ENCODE measurements around the gene ASTN1.

The ASTN1 gene

DNA sequence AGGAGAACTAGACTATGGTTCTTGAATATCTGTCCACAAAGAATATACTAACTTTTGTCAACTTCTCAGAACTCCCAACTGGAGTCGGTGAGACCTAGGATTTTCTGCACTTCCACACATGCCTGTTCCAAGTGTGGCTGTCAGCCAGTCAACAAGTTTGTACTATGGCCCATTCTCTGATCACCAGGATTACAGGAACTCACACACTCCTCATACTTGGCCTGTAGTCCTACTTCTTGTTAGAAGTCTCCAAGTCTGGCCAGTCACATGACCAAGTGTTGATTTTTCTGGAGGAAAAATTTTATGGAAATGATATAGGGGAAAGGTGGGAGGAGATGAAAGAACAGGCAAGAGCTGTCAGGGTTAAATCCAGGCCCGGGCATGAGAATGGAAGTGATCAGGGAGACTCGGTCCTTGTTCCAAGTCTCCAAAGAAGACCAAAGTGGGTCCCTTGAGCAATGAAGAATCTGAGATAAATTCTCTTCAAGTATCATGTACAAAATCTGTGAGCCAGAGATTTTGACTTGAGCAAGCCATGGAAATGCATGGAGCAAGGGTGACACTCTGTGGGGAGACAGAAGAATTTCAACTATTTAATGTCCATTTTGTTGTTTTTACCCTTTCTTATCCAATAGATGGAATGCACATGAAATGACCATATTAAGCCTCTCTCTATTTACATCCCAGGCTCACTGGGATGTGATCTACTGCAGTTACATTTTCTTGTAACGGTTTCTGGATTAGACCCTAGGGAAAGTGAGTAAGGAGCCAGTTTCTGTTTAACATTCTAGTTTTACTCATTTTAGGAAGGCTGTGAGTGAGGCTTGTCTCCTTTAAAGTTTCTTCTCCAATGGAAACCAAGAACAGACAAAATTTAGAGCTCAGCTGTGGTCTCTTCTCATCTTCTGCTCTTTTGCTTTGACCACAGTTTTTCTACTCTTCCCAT, 320.9 kb downstream of the ASTN1 start:
- in situ Hi-C loops (cut with MboI; ENCODE audit: low sequenced_read_pairs): no loop called here

GRCh38 chr1:176841238-176841637, 323.3 kb downstream of the ASTN1 start:
- in situ Hi-C loops (cut with MboI; ENCODE audit: low sequenced_read_pairs): no loop called here

DNA sequence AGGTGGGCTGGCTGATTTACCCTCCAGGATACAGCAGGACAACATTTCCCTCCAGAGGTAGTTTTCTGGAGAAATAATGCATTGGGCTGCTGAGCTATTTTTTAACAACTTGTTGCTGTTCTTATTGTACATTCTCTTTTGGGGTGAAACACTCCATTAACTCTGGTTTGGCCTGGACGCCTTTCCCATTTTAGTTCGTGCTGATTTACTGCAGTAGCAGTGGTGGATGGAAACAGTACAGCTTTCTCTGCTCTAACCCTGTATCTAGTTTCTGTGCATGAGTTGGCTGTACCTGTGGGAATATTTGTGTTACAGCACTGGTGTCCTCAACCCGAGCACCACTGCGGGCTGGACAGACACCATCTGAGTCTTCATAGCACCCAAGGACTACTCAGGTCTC, 325.3 kb downstream of the ASTN1 start:
- in situ Hi-C loops (cut with MboI; ENCODE audit: low sequenced_read_pairs): no loop called here

GRCh38 chr1:176838276-176838995, 326.1 kb downstream of the ASTN1 start:
- in situ Hi-C loops (cut with MboI; ENCODE audit: low sequenced_read_pairs): no loop called here

DNA sequence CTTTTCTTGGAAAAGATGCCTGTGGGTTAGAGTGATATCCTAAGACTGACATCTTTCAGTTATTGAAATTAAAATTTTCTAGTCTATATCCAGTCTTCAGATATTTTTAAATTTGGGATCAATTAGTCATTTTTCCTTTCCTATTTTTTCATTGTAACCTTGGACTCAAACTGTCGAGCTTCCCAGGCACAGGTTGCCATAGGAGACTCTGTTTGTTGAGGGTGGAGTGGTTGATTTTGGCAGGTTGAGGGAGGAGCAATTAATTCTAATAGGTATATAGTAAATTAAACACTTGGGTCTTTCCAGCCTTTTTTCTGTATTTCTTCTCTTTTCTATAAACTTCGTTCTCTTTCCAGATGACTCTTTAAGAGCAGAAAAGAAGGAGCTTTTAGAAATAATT, 326.8 kb downstream of the ASTN1 start:
- in situ Hi-C loops (cut with MboI; ENCODE audit: low sequenced_read_pairs): no loop called here

- in situ Hi-C loops (cut with MboI; ENCODE audit: low sequenced_read_pairs): no loop called here
Measured at GRCh38 chr1:176831150-176831549, 333.4 kb downstream of the ASTN1 start.

GRCh38 chr1:176829261-176829660, 335.3 kb downstream of the ASTN1 start:
- in situ Hi-C loops (cut with MboI; ENCODE audit: low sequenced_read_pairs): no loop called here

DNA sequence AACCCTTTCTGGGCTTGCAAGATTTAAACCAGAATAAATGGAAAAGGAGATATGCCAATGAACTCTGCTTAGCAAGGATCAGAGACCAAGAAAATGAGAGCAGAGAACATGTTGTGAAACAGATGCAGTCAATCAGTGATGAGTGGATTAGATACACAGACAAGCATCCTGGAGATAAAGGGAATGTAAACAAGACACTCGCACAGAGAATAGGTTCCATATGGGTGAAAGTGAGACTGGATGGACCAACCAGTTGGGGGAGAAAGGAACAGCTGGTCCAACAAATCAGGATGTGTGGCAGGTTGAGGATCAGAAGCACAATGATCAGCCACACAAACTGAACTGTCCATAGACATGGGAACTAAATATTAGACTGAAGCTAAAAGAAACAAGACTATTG, 338.2 kb downstream of the ASTN1 start:
- in situ Hi-C loops (cut with MboI; ENCODE audit: low sequenced_read_pairs): no loop called here

DNA sequence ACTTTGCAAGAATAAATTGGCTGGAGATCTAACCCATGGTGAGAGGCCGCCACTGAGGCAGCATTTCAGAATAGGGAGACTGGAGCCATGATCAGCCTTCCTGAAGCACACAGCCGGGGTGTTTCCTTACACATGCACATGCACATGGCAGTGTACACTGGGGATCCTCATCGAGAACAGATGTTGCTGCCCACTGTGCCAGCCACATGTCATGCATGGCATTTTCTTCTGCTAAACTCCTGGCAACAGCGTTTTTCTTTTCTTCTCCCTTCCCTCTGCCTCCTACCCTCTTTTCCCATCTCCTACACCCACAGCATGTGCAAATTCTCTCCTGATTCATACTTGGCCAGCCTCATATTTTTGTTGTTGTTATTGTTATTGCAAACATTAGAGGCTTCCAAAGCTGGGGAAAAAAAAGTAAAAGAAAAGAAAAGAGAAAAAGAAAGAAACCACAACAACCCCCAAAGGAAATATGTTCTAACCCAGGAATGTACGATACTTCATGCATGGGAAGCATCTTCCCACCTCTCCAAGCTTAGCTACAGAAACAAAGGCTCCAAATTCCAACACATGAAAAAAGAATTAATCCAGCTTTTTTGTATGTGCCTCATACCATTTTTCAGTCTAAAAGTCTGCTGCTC, 344.0 kb downstream of the ASTN1 start:
- in situ Hi-C loops (cut with MboI; ENCODE audit: low sequenced_read_pairs): no loop called here

DNA sequence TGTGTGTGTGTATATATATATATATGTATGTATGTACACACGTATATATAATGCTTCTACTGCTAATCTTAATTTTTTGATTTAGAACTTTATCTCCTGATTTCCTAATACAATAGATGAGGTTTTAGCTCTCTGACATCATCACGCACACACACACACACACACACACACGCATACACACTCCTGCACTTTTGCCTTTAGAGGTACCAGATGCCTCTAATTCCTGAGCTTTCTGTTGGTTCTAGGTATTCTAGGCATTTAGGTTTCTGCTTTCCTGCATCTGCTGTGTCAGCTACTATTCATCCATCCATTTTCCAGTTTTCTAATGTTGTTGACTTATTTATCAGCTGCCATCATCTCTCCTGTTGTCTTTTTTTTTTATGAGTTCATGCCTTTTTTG, 348.3 kb downstream of the ASTN1 start:
- in situ Hi-C loops (cut with MboI; ENCODE audit: low sequenced_read_pairs): no loop called here

- in situ Hi-C loops (cut with MboI; ENCODE audit: low sequenced_read_pairs): no loop called here
Measured at GRCh38 chr1:176815621-176816020, 348.9 kb downstream of the ASTN1 start.

GRCh38 chr1:176811511-176812288, 352.8 kb downstream of the ASTN1 start:
- in situ Hi-C loops (cut with MboI; ENCODE audit: low sequenced_read_pairs): no loop called here

DNA sequence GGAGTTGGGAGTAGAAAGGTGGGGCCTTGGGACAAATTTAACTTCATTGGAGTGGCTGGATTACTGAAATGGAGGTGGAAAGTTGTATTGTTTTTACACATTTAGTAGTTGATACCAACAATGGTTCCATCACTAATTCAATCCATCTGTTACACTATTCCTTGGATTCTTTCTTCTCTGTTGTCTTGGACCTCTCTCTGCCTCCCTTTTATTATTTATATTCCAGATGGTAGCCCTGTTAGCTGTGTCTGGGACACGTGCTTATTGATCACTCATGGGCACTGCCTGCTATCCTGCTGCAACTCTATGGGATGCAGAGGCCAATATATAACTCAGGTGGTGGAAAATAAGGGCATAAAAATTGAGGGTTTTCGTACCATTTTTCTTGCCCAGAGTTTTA, 355.2 kb downstream of the ASTN1 start:
- in situ Hi-C loops (cut with MboI; ENCODE audit: low sequenced_read_pairs): no loop called here

Data from hTERT RPE-1 (cell line).